Endothelial cell of umbilical vein (primary cell): ENCODE results near the gene KIAA1671. TPM values are rescaled to one million over a fixed set of nuclear protein-coding genes. Genes with fewer than 3 reads are reported as not detected.

Experiments
- BruUV-seq: library from RNA; stranded (reverse); fragments of 400-500 nt; replicated peaks from 2 replicates; lab custom pipeline; 2021; lab: Mats Ljungman, UMichigan
- CTCF ChIA-PET: fragments of 300-600, 350-600 bp; sonication (Branson Sonifier 250); formaldehyde crosslinking; loops from one replicate; lab custom pipeline; 2021; ENCODE audit warnings: antibody characterized with exemption, inconsistent platforms; lab: Charles Lee
- POLR2A ChIA-PET: fragments of 300-600, 350-600 bp; sonication (Branson Sonifier 250); formaldehyde crosslinking; loops from one replicate; lab custom pipeline; 2021; ENCODE audit warnings: antibody characterized with exemption, inconsistent platforms; lab: Charles Lee
- DNase-seq: peaks from one replicate; pipeline ENCODE4 v3.0.0-alpha.2; 2011; ENCODE audit warnings: low read depth, low spot score
- FAIRE-seq: peaks from 2 replicates; lab custom pipeline; 2011; peaks lifted over from hg19 to GRCh38; lab: Jason Lieb, UNC
- H2AFZ ChIP-seq: 2 replicates; pipeline ENCODE4 v1.6.0; 2012; ENCODE audit warnings: low read depth, low read length, control low read depth, inconsistent platforms
- H3K27ac ChIP-seq: 2 replicates; pipeline ENCODE4 v1.5.1; 2011; ENCODE audit warnings: low read depth, mild to moderate bottlenecking, control low read depth, low read length, moderate library complexity; ENCODE audit not compliant: insufficient read depth
- H3K27me3 ChIP-seq, 2 experiments: 2 replicates each; pipeline versions ENCODE4 v1.6.0 to v1.6.1; 2011; ENCODE audit warnings: low read length in 2 of 2, mixed read lengths in 1 of 2; ENCODE audit not compliant: control insufficient read depth in 2 of 2, insufficient read depth in 2 of 2
- H3K36me3 ChIP-seq, 2 experiments: 2 replicates in 1 of 2; 3 replicates in 1 of 2; pipeline ENCODE4 v1.5.1; 2011; ENCODE audit warnings: low read length in 2 of 2, mild to moderate bottlenecking in 1 of 2, moderate library complexity in 1 of 2; ENCODE audit not compliant: control insufficient read depth in 2 of 2, insufficient read depth in 2 of 2; ENCODE audit errors: extremely low read depth in 1 of 2
- H3K4me1 ChIP-seq: 3 replicates; pipeline ENCODE4 v1.5.1; 2011; ENCODE audit warnings: mild to moderate bottlenecking, low read length; ENCODE audit not compliant: control insufficient read depth, insufficient read depth; ENCODE audit errors: extremely low read depth
- H3K4me2 ChIP-seq: 2 replicates; pipeline ENCODE4 v1.6.1; 2011; ENCODE audit warnings: low read length, control low read depth, mixed read lengths; ENCODE audit not compliant: insufficient read depth
- H3K4me3 ChIP-seq, 3 experiments: fragments of 200-600 bp in 1 of 3; sonication (generic), shearing (Covaris generic) in 1 of 3; replicated peaks in 1 of 3; 2 replicates each; pipeline ENCODE4 v1.5.1; 2011 to 2016; ENCODE audit warnings: control low read depth in 3 of 3, low read length in 3 of 3, mild to moderate bottlenecking in 2 of 3, inconsistent platforms in 1 of 3, low read depth in 1 of 3, moderate library complexity in 1 of 3; ENCODE audit not compliant: insufficient read depth in 1 of 3
- H3K79me2 ChIP-seq: 2 replicates; pipeline ENCODE4 v1.6.0; 2012; ENCODE audit warnings: low read length, inconsistent platforms; ENCODE audit not compliant: control insufficient read depth, insufficient read depth
- H3K9ac ChIP-seq: replicated peaks from 2 replicates; pipeline ENCODE3; 2011; ENCODE audit warnings: low read length, control low read depth; ENCODE audit not compliant: insufficient read depth; ENCODE audit errors: extremely low read depth
- H3K9me1 ChIP-seq: replicated peaks from 3 replicates; pipeline ENCODE4 v1.6.0; 2011; ENCODE audit warnings: mild to moderate bottlenecking, low read length; ENCODE audit not compliant: control insufficient read depth, insufficient read depth; ENCODE audit errors: extremely low read depth
- H3K9me3 ChIP-seq: replicated peaks from 2 replicates; pipeline ENCODE4 v1.5.1; 2012; ENCODE audit warnings: low read length, inconsistent platforms; ENCODE audit not compliant: control insufficient read depth, insufficient read depth
- H4K20me1 ChIP-seq: replicated peaks from 2 replicates; pipeline ENCODE3; 2011; ENCODE audit warnings: mild to moderate bottlenecking, low read length; ENCODE audit not compliant: control insufficient read depth, insufficient read depth; ENCODE audit errors: extremely low read depth
- EZH2 ChIP-seq: IDR thresholded peaks from 2 replicates; pipeline ENCODE4 v1.6.1; 2012; ENCODE audit warnings: borderline replicate concordance, low read depth, mild to moderate bottlenecking, moderate library complexity, low read length, inconsistent platforms; ENCODE audit not compliant: severe bottlenecking
- FOS ChIP-seq: IDR thresholded peaks from 2 replicates; pipeline ENCODE4 v1.6.1; 2011; ENCODE audit warnings: mild to moderate bottlenecking, low read length, moderate library complexity, borderline replicate concordance; ENCODE audit not compliant: insufficient read depth
- GATA2 ChIP-seq: IDR thresholded peaks from 2 replicates; pipeline ENCODE4 v1.7.0; 2011; ENCODE audit warnings: low read depth, mild to moderate bottlenecking, moderate library complexity, mixed read lengths, low read length; ENCODE audit not compliant: insufficient read length, insufficient read depth
- JUN ChIP-seq: IDR thresholded peaks from 2 replicates; pipeline ENCODE4 v1.6.1; 2011; ENCODE audit warnings: borderline replicate concordance, low read depth; ENCODE audit not compliant: insufficient read length, insufficient read depth
- MAX ChIP-seq: IDR thresholded peaks from 2 replicates; pipeline ENCODE4 v1.6.1; 2011; ENCODE audit not compliant: insufficient read depth, insufficient read length
- MYC ChIP-seq: IDR thresholded peaks from one replicate; pipeline ENCODE4 v1.6.1; 2011; ENCODE audit warnings: mild to moderate bottlenecking, low read depth, low read length
- POLR2A ChIP-seq: IDR thresholded peaks from 2 replicates; pipeline ENCODE4 v1.6.1; 2012; ENCODE audit warnings: low read depth, mild to moderate bottlenecking, control low read depth, low read length
- POLR2AphosphoS5 ChIP-seq: IDR thresholded peaks from 2 replicates; pipeline ENCODE4 v1.6.1; 2012; ENCODE audit warnings: low read depth, mild to moderate bottlenecking, control low read depth, low read length, moderate library complexity; ENCODE audit not compliant: insufficient read depth
- dilution Hi-C: fragments of 300-500 bp; cut with MboI; formaldehyde crosslinking; loops from one replicate; pipeline ENCODE4 v1.15.0; 2019; ENCODE audit warnings: low sequenced_read_pairs; ENCODE audit not compliant: extremely low pct_ligation_motif_present
- intact Hi-C: fragments of 100-400 bp; cut with micrococcal nuclease; formaldehyde crosslinking; loops from one replicate; pipeline ENCODE4 v1.10.0; 2022
- polyA plus RNA-seq, 4 experiments: library from polyadenylated mRNA; depleted of rRNA in 3 of 4; stranded (reverse) in 3 of 4; unstranded in 1 of 4; fragments of >200 nt; gene quantifications; 2 replicates each; pipeline versions ENCODE4 v1.2.1 to v1.2.3, GENCODE V29; 2011 to 2012; ENCODE audit warnings: missing spikeins in 1 of 4
- total RNA-seq: library from RNA; stranded (reverse); gene quantifications from 2 replicates; pipeline ENCODE4 v1.2.3, GENCODE V29; 2021
- TF ChIP-seq, protein P1 (sequence below), 2 donors: IDR thresholded peaks; 1 replicate in 1 of 2; 2 replicates in 1 of 2; pipeline ENCODE4 v1.5.1; 2011; ENCODE audit warnings: low read length in 2 of 2, mild to moderate bottlenecking in 2 of 2, moderate library complexity in 2 of 2, control low read depth in 1 of 2, inconsistent platforms in 1 of 2, low read depth in 1 of 2; ENCODE audit not compliant: insufficient read depth in 1 of 2; ENCODE audit errors: extremely low read depth in 1 of 2

KIAA1671 gene
- total and polyA plus RNA-seq, 2 donors (not counting 3 experiments of a cell fraction or from before 2014, with no cell fraction given) = 23.1 to 85.1 TPM

DNA sequence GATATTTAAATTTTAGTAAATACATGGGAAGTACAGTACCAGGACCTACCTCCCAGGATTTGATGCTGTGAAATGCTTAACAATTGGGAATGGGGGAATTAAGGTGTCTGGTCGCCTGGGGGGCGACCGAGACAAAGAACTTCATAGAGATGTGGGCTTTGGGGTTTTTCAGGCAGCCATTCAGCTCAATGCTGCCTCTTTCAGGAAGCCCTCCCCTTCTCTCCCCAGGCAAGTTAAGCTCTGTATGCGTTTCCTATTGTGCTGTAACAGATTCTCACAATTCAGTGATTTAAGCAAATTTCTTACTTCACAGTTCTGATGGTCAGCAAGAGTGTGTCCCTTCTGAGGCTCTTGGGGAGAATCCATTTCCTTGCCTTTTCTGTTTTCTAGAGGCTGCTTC is 53.8 kb downstream of the KIAA1671 start:
- no peaks in the 10 kb centered on the region for H3K27me3 ChIP-seq
- TF ChIP-seq POLR2A = no peak
- no peak for TF ChIP-seq GATA2
- TF ChIP-seq POLR2AphosphoS5 = no peak
- TF ChIP-seq MAX = no peak
- TF ChIP-seq JUN = no peak
- no peak for TF ChIP-seq FOS
- TF ChIP-seq EZH2 = no peak
- no peak overlapping the region for H3K27ac ChIP-seq
- no TSS peak for BruUV-seq
- H3K9me1 ChIP-seq = no peaks in the 10 kb centered on the region
- no peak overlapping the region for H3K9ac ChIP-seq
- ChIA-PET CTCF (interaction anchor here (1.0 kb wide), 1 partner anchor 20 kb away, joined by 5 read pairs; no protein-coding TSS in a partner anchor), POLR2A (no interaction called here)
- intact Hi-C loops (no loop called here), dilution Hi-C loops (no loop called here)
- no peaks in the 10 kb centered on the region for H4K20me1 ChIP-seq
- no peaks in the 10 kb centered on the region for H3K9me3 ChIP-seq
- H3K79me2 ChIP-seq = peaks cover 5% of the 10 kb centered on the region
- peaks cover 15% of the 10 kb centered on the region for H3K4me1 ChIP-seq
- H3K4me3 ChIP-seq = no peak overlapping the region
- no peak overlapping the region for H3K4me2 ChIP-seq
- FAIRE-seq (no peak), DNase-seq (no peak)
- H2AFZ ChIP-seq = no peak overlapping the region
- H3K36me3 ChIP-seq = no peaks in the 10 kb centered on the region

DNA sequence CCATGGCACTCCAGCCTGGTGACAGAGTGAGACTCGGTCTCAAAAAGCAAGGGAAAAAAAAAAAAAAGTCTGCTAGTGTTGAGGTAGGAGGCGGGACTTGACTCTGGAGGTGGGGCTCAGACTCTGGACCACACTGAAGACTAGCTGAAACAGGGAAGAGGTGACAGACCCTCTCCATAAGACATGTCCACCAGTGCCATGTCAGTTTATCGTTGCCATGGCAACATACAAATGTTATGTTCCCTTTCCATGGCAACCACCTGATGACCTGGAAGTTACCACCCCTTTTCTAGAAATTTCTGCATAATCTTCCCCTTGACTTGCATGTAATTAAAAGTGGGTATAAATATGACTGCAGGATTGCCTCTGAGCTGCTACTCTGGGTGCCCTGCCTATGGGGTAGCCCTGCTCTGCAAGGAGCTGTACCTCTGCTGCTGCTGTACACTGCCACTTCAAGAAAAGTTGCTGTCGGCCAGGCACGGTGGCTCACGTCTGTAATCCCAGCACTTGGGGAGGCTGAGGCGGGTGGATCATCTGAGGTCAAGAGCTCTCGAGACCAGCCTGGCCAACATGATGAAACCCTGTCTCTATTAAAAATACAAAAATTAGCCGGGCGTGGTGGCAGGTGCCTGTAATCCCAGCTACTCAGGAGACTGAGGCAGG is 55.1 kb downstream of the KIAA1671 start:
- Histone ChIP-seq H4K20me1 (no peaks in the 10 kb centered on the region), H3K9ac (no peak overlapping the region), H3K36me3 (no peaks in the 10 kb centered on the region), H3K27ac (no peak overlapping the region), H3K4me3 (no peak overlapping the region), H3K4me1 (peaks cover 4% of the 10 kb centered on the region), H3K79me2 (peaks cover 5% of the 10 kb centered on the region), H3K27me3 (no peaks in the 10 kb centered on the region), H3K4me2 (no peak overlapping the region), H3K9me1 (no peaks in the 10 kb centered on the region), H3K9me3 (no peaks in the 10 kb centered on the region), H2AFZ (no peak overlapping the region)
- BruUV-seq = no TSS peak
- DNase-seq (no peak), FAIRE-seq (no peak)
- POLR2A ChIA-PET = no interaction called here
- dilution Hi-C loops = no loop called here
- TF ChIP-seq, protein P1, sequence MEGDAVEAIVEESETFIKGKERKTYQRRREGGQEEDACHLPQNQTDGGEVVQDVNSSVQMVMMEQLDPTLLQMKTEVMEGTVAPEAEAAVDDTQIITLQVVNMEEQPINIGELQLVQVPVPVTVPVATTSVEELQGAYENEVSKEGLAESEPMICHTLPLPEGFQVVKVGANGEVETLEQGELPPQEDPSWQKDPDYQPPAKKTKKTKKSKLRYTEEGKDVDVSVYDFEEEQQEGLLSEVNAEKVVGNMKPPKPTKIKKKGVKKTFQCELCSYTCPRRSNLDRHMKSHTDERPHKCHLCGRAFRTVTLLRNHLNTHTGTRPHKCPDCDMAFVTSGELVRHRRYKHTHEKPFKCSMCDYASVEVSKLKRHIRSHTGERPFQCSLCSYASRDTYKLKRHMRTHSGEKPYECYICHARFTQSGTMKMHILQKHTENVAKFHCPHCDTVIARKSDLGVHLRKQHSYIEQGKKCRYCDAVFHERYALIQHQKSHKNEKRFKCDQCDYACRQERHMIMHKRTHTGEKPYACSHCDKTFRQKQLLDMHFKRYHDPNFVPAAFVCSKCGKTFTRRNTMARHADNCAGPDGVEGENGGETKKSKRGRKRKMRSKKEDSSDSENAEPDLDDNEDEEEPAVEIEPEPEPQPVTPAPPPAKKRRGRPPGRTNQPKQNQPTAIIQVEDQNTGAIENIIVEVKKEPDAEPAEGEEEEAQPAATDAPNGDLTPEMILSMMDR (IDR thresholded peaks at IDR 0.05; ENCODE audit: extremely low read depth in 1 of 2, insufficient read depth in 1 of 2, low read depth in 1 of 2, low read length in 2 of 2) = no peak
- TF ChIP-seq POLR2A = no peak
- no peak for TF ChIP-seq FOS
- TF ChIP-seq GATA2 = no peak
- no peak for TF ChIP-seq MYC
- TF ChIP-seq EZH2 = no peak
- no peak for TF ChIP-seq MAX
- TF ChIP-seq POLR2AphosphoS5 = no peak
- TF ChIP-seq JUN = no peak
- CTCF ChIA-PET = no interaction called here
- intact Hi-C loops = no loop called here
